GM21526 (cell line): ENCODE measurements around the gene SMPD4.
"Not testable (repeated sequence)": the region's sequence is repeated elsewhere in the genome, so short reads cannot be mapped to it uniquely, and the experiment has no call there.

Source experiments
- ATAC-seq: cut with Tn5 transposase; IDR thresholded peaks from one replicate; pipeline ENCODE4 v1.9.1; 2021; ENCODE audit warnings: moderate library complexity; ENCODE audit not compliant: unreplicated experiment, low FRiP score

SMPD4 gene

DNA sequence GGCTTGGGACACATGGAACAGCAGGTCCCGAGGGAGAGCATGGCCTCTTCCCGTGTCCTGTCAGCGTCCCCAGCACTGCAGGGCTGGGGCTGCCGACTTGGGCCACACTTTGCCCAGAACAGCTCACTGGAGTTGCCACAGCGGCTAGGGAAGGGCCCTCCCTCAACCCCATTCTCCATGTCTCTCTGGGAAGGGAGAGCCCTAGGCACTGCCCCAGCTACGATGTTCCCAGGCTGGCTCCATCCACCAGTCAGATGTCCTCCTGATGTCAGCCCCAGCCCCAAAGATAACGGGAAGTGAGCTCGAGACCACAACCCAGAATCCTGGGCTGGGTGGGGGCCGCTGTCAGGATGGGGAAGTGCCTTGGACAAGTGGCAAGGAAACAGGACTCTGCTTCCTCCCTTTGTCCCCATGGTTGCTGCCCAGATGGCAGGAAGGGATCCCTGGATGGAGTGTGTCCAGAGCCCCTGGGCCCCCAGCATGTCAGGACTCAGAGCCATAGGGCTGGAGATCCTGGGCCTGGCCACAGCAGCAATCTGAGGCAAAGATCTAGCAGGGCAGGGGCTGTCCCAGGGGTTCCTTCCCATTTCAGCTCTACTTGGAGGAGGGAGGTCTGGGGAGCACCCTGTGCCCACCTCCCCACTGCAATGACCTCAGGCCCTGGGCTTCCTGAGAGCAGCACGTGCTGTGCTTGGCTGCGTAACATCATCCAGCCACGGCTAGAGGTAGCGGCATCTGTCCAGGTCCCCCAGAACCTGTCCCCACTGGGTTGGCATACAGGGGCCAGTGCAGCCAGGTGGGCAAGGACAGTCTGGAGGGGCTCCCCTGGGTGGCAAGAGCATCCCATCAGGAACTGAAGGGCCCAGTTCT, 38.8 kb downstream of the SMPD4 start:
- ATAC-seq, result not testable (repeated sequence)

- ATAC-seq, result not testable (repeated sequence)
These were observed 39.6 kb downstream of the SMPD4 start for GRCh38 chr2:130141645-130142370.

DNA sequence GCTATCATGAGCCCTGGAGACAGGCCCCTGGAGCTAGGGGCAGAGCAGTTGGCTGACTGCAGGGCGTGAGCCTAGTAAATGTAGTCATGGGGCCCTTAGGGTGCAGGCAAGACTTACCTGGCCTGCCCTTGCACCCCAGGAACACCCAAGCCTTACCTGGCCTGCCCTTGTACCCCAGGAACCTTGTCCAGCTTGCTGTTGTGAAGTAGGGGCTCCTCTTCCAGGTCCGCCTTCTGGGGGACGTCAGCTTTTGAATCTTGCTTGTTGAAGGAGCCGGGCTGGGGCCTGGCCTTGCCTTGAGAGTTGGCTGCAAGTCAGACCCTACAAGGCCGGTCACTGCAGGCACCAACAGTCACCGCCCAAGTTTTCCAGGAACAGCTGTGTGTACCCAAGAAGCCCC, 40.4 kb downstream of the SMPD4 start:
- not testable (repeated sequence) for ATAC-seq

- not testable (repeated sequence) for ATAC-seq
These were observed 40.9 kb downstream of the SMPD4 start for GRCh38 chr2:130140516-130140915.

DNA sequence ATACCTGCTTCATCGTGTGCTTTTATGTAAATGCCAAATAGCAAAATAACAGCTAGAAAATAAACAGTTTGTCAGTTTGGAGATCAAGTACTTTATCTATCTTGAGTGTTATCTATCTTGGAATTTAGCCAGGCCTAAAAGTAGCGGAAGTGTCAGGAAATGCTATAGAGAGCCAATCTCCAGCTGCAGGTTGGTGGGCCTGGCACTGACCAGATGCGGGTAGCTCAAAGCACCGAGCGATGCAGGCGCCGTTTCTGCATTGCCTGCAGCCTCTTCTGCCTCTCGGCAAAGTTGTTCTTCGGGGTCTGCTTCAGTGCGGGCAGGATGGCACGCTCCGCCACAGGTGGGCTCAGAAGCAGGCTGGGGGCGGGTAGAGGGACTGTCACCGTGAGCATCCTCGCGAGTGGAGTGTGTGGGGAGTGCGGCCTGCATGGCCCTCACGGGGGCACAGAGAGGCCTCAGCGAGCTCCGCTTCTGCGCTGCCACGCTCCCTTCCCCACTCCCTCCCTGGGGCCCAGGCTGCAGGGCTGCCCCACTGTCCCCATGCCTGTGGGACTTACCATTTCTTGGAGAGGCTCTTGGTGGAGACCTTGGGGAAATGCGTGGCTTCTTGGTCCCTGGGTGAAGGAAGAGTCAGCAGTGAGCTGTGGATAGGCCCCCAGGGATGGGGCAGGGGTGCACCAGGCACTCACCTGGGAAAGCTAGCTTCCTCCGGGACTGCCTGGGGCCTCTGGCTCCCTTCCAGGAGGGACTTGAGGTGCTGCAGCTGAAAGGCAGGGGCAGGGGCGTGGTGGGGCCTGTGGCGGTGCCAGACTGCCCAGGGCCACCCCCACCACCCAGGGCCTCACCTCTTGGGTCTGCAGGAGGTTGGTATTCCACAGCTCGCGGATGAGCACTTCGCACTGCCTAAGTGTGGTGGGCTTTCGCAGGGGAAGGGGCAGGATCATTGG, 41.8 kb downstream of the SMPD4 start:
- ATAC-seq, result not testable (repeated sequence)

GRCh38 chr2:130138841-130139251, 42.6 kb downstream of the SMPD4 start:
- not testable (repeated sequence) for ATAC-seq

- ATAC-seq, result not testable (repeated sequence)
These were observed 43.1 kb downstream of the SMPD4 start for GRCh38 chr2:130138326-130138725.

GRCh38 chr2:130137118-130137517, 44.3 kb downstream of the SMPD4 start:
- ATAC-seq, result not testable (repeated sequence)

DNA sequence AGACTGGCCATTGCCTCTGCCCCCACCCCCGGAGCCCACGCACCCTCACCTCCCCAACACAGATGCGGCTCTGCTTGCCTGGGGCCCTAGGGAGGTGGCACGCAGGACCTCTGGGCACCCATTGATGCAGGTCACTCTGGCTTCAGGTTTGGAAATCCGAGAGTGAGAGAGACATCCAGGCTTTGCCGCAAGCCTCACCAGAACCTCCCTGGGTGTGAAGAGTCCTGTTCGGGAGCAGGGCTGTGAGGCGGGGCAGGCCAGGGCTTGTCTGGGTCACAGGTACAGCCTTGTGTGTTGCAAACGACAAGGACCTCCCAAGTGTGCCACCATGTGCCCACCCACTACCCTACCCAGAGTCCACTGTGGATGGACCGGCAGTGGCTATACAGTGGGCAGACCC, 44.9 kb downstream of the SMPD4 start:
- ATAC-seq, result not testable (repeated sequence)

DNA sequence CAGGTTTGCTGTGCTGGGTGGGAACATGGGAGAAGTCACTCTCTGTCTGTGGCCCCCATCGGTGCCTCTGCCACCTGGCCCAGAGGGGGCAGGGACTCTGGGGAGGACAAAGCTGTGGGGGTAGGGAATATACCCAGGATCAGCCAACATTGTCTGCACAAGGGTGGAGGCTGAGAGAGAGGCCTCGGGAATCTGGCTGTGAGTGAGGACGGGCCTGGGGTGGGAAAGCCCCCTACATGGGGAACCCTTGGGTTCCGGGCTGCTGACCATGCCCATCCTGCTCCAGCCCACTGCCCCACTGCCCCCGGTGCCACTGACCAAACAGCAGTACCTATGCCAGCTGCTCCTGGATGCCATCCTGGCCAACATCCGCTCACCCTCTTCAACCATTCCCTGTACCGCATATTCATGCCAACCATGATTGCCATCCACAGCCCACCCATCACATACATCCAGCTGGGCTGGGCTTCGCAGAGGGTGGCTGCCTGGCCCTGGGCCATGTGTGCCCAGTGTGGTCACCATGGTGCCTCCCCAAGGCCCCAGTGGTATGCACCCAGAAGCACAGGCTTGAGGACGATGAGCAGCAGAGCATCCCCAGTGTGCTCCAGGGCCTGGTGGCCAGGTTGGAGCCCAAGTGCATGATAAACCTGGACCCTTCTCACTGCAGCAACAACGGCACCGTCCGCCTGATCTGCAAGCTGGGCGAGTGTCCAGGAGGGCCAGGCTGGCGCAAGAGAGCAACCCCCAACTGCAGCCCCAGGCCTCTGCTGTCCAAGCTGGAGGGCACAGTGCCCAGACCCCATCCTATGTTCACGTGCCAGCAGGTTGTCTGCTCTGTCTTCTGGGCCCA, 45.5 kb downstream of the SMPD4 start:
- ATAC-seq, result no peak

DNA sequence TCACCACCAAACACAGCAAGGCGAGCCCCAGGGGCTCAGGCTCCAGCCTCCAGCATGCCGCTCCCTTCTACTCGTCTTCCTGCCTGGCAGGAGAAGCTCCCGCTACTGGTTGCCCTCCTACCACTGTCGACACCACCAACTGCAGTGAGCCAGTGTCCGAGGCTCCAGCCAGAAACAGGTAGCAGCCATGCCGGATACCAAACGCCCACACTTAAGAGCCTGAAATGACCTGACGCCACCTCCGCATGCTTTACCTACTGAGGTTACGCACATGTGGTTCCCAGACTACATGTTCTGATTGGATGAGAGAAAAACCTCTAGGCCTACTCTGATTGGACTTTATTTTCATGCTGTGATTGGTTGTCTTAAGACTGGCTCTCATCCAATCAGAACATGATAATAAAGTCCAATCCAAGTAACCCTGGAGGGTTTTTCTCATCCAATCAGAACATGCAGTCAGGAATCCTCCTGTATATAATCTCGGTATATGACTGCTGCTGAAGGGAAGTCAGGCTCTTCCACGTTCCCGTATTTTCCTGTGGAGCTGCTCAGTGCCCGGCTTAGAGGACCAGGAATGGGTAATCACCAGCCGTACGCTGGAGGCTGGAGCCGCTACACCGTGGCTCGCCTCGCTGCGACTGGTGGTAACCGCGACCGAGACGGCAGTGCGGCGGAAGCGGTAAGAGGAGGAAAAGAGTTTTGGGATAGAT, 52.1 kb downstream of the SMPD4 start, which contains the start of gene POTEF:
POTEF (minus strand) TSS at position 103 of the 710 bp plus-strand sequence. CDS start 8,707 bp downstream, outside the sequence.
- ATAC-seq, result not testable (repeated sequence)

- ATAC-seq, result not testable (repeated sequence)
These were observed 52.9 kb downstream of the SMPD4 start for GRCh38 chr2:130128464-130128863.

DNA sequence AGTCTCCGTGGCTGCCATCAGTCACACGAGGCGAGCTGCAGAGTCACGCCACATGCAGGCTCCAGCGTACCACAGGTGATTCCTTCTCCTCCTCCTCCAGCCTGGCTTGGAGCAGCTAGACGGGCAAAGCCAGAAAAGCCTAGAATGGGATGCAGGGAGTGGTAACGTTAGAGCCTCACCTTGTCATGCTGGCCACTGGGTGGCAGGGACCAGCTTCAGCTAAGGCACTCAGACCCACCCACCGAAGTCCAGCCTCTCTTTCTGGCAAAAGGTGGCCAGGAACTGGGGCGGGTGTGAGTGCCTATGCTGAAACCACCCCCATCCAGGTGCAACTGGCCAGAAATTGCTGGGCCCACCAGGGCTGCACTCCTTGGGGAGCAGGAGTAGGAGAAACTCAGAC, 53.7 kb downstream of the SMPD4 start:
- ATAC-seq, result not testable (repeated sequence)

DNA sequence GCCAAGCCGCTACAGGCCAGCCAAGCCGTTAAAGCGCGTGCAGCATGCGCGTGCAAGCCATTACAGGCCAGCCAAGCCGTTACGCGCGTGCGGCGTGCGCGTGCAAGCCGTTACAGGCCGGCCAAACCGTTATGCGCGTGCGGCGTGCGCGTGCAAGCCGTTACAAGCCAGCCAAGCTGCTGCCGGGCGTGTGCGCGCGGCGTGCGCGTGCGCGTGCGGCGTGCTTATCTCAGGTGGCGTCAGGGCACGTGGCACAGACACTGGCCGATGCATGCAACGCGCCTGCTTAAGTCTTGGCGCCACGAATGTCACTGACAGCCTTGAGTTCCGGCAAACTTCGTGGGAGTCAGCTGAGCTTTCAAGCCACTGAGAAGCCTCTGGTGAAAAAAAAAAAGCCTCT, 60.5 kb downstream of the SMPD4 start:
- not testable (repeated sequence) for ATAC-seq

DNA sequence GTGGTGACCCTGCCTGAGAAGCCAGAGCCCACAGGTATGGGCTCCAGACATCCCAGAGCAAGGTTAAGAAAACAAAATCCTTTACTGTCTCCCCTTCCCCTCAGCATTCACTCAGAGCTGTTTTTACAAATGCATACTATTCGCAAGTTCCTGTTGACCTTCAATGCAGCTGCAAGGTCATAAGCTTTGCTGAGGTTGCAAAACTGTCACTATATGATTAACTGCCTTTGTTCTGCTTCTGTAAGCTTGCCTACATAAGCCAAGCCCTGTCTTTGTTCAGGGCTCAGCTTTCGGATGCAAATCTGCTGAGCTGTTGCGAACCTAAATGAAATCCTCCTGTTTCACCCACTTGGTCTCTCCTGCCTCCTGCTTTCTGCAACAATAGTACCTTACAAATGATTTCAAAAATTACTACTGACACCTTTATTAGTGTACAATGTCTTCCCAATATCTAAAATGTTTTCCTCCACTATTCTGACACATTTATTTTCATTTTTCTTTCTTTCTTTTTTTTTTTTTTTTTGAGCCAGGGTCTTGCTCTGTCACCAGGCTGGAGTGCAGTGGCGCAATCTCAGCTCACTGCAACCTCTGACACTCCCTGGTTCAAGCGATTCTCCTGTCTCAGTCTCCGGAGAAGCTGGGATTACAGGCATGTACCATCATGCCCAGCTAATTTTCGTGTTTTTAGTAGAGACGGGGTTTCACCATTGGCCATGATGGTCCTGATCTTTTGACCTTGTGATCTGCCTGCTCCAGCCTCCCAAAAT, 78.6 kb downstream of the SMPD4 start:
- ATAC-seq, result not testable (repeated sequence)
